ENCODE data around the gene UNC5B. TPM values are rescaled to one million over a fixed set of nuclear protein-coding genes. Genes with fewer than 3 reads are reported as not detected.

Gene UNC5B
- total RNA-seq, 1 experiment from 2014 or later: 80.5 TPM

- Mint-ChIP-seq H3K4me1 (ENCODE audit: insufficient read depth, unreplicated experiment) (peaks cover 46% of the 10 kb centered on the region), H3K27ac (ENCODE audit: low read depth, unreplicated experiment) (peak overlapping the region; percentile 91), H3K9me3 (ENCODE audit: unreplicated experiment) (no peaks in the 10 kb centered on the region), H3K36me3 (ENCODE audit: insufficient read depth, unreplicated experiment) (no peaks in the 10 kb centered on the region), H3K27me3 (ENCODE audit: insufficient read depth, unreplicated experiment) (no peaks in the 10 kb centered on the region), H3K4me3 (ENCODE audit: unreplicated experiment) (peak overlapping the region; percentile 41)
- peak; percentile 86 for DNase-seq (ENCODE audit: unreplicated experiment)
- intact Hi-C loops (cut with micrococcal nuclease): loop anchor here (5.0 kb wide), 1 partner anchor 339 kb away; no protein-coding TSS in a partner anchor
- CTCF ChIA-PET: interaction anchor here (0.6 to 1.6 kb wide), 5 partner anchors 10 to 346 kb away, joined by 3 to 6 read pairs (median 3); no protein-coding TSS in a partner anchor
- no peak for TF ChIP-seq CTCF (IDR thresholded peaks at IDR 0.05; ENCODE audit: unreplicated experiment)
- POLR2A ChIA-PET: interaction anchor here (0.6 to 8.7 kb wide), 8 partner anchors 8 to 1308 kb away, joined by 3 to 123 read pairs (median 4); partner anchors contain the start of gene UNC5B
- no TSS peak for BruUV-seq (replicated peaks)
Measured at GRCh38 chr10:71266147-71266917, 54.0 kb downstream of the UNC5B start.

- H3K36me3 Mint-ChIP-seq (ENCODE audit: insufficient read depth, unreplicated experiment): no peaks in the 10 kb centered on the region
- POLR2A ChIA-PET: interaction anchor here (0.6 to 8.7 kb wide), 4 partner anchors 9 to 344 kb away, joined by 3 to 123 read pairs (median 13); partner anchors contain the start of gene UNC5B
- intact Hi-C loops (cut with micrococcal nuclease): loop anchor here (5.0 kb wide), 1 partner anchor 340 kb away; no protein-coding TSS in a partner anchor
- peak overlapping the region; percentile 91 for H3K27ac Mint-ChIP-seq (ENCODE audit: low read depth, unreplicated experiment)
- H3K9me3 Mint-ChIP-seq (ENCODE audit: unreplicated experiment): no peaks in the 10 kb centered on the region
- CTCF ChIA-PET: interaction anchor here (0.5 to 1.6 kb wide), 6 partner anchors 9 to 347 kb away, joined by 3 to 7 read pairs (median 4); no protein-coding TSS in a partner anchor
- TSS peak; percentile 96 for BruUV-seq (replicated peaks)
- peak overlapping the region; percentile 41 for H3K4me3 Mint-ChIP-seq (ENCODE audit: unreplicated experiment)
- TF ChIP-seq CTCF (IDR thresholded peaks at IDR 0.05; ENCODE audit: unreplicated experiment): no peak
- H3K4me1 Mint-ChIP-seq (ENCODE audit: insufficient read depth, unreplicated experiment): peaks cover 42% of the 10 kb centered on the region
- no peak for DNase-seq (ENCODE audit: unreplicated experiment)
- no peaks in the 10 kb centered on the region for H3K27me3 Mint-ChIP-seq (ENCODE audit: insufficient read depth, unreplicated experiment)
Measured at GRCh38 chr10:71266918-71267442, 54.6 kb downstream of the UNC5B start.

- intact Hi-C loops (cut with micrococcal nuclease): loop anchor here (1.0 to 5.0 kb wide), 2 partner anchors 54 to 340 kb away; no protein-coding TSS in a partner anchor
- H3K9me3 Mint-ChIP-seq (ENCODE audit: unreplicated experiment): no peaks in the 10 kb centered on the region
- peaks cover 4% of the 10 kb centered on the region for H3K36me3 Mint-ChIP-seq (ENCODE audit: insufficient read depth, unreplicated experiment)
- ChIA-PET POLR2A (interaction anchor here (1.8 to 8.7 kb wide), 3 partner anchors 9 to 55 kb away, joined by 5 to 123 read pairs (median 21); partner anchors contain the start of gene UNC5B), CTCF (interaction anchor here (0.8 to 1.8 kb wide), 7 partner anchors 11 to 354 kb away, joined by 3 to 8 read pairs (median 5); no protein-coding TSS in a partner anchor)
- no peak overlapping the region for H3K4me3 Mint-ChIP-seq (ENCODE audit: unreplicated experiment)
- TF ChIP-seq CTCF (IDR thresholded peaks at IDR 0.05; ENCODE audit: unreplicated experiment): no peak
- peaks cover 47% of the 10 kb centered on the region for H3K4me1 Mint-ChIP-seq (ENCODE audit: insufficient read depth, unreplicated experiment)
- no peak for DNase-seq (ENCODE audit: unreplicated experiment)
- no peaks in the 10 kb centered on the region for H3K27me3 Mint-ChIP-seq (ENCODE audit: insufficient read depth, unreplicated experiment)
- BruUV-seq (replicated peaks): no TSS peak
- H3K27ac Mint-ChIP-seq (ENCODE audit: low read depth, unreplicated experiment): peak overlapping the region; percentile 91
Measured at GRCh38 chr10:71267508-71268240, 55.3 kb downstream of the UNC5B start.

Measured in MCF 10A (cell line).